ENCODE measurements around the gene CCDC106.

DNA sequence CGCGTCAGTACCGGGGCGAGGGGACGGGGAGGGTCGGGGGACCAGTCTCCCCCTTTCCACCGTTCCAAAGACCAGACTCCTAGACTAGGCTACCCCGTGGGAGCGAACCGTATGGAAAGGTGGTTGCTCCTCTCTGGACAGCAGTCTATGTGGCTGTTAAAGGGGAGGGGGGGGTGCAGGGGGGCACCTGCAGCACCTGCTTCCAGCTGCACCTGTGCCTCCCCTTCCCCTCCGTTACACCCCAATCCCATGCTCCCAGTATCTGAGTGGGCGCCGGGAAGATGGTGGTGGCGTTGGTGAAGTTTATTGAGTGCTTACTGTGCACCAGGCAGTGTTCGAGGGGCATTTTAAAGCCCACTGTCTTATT, 47.4 kb upstream of the CCDC106 start:
- TF ChIP-seq, protein P1, sequence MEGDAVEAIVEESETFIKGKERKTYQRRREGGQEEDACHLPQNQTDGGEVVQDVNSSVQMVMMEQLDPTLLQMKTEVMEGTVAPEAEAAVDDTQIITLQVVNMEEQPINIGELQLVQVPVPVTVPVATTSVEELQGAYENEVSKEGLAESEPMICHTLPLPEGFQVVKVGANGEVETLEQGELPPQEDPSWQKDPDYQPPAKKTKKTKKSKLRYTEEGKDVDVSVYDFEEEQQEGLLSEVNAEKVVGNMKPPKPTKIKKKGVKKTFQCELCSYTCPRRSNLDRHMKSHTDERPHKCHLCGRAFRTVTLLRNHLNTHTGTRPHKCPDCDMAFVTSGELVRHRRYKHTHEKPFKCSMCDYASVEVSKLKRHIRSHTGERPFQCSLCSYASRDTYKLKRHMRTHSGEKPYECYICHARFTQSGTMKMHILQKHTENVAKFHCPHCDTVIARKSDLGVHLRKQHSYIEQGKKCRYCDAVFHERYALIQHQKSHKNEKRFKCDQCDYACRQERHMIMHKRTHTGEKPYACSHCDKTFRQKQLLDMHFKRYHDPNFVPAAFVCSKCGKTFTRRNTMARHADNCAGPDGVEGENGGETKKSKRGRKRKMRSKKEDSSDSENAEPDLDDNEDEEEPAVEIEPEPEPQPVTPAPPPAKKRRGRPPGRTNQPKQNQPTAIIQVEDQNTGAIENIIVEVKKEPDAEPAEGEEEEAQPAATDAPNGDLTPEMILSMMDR (IDR thresholded peaks at IDR 0.05), result no peak
- TF ChIP-seq TCF7L2 (IDR thresholded peaks at IDR 0.05; ENCODE audit: low read depth, low read length), result no peak
- TF ChIP-seq POLR2AphosphoS5 (IDR thresholded peaks at IDR 0.05; ENCODE audit: low read depth, low read length), result no peak
- TF ChIP-seq, protein P2, sequence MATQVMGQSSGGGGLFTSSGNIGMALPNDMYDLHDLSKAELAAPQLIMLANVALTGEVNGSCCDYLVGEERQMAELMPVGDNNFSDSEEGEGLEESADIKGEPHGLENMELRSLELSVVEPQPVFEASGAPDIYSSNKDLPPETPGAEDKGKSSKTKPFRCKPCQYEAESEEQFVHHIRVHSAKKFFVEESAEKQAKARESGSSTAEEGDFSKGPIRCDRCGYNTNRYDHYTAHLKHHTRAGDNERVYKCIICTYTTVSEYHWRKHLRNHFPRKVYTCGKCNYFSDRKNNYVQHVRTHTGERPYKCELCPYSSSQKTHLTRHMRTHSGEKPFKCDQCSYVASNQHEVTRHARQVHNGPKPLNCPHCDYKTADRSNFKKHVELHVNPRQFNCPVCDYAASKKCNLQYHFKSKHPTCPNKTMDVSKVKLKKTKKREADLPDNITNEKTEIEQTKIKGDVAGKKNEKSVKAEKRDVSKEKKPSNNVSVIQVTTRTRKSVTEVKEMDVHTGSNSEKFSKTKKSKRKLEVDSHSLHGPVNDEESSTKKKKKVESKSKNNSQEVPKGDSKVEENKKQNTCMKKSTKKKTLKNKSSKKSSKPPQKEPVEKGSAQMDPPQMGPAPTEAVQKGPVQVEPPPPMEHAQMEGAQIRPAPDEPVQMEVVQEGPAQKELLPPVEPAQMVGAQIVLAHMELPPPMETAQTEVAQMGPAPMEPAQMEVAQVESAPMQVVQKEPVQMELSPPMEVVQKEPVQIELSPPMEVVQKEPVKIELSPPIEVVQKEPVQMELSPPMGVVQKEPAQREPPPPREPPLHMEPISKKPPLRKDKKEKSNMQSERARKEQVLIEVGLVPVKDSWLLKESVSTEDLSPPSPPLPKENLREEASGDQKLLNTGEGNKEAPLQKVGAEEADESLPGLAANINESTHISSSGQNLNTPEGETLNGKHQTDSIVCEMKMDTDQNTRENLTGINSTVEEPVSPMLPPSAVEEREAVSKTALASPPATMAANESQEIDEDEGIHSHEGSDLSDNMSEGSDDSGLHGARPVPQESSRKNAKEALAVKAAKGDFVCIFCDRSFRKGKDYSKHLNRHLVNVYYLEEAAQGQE (IDR thresholded peaks at IDR 0.05; ENCODE audit: insufficient read depth in 1 of 2, low read depth in 2 of 2, low read length in 1 of 2), result no peak
- no peak for TF ChIP-seq SIN3A (IDR thresholded peaks at IDR 0.05; ENCODE audit: borderline replicate concordance, insufficient read depth, low read depth, low read length)
